Measurements from ENCODE around the gene QDPR. TPM values are rescaled to one million over a fixed set of nuclear protein-coding genes. Genes with fewer than 3 reads are reported as not detected.

Gene QDPR
- total and polyA plus RNA-seq, 4 experiments from 2014 or later = 21.8 to 46.0 (median 29.9) TPM

GRCh38 chr4:17504081-17504480, 7.8 kb downstream of the QDPR start:
- no peak for DNase-seq
- peaks cover 0 to 11% (median 6%) of the 10 kb centered on the region in 4 donors for H3K4me1 Mint-ChIP-seq
- no peak overlapping the region for H3K27ac ChIP-seq (ENCODE audit: low read depth, low read length)
- H3K27me3 ChIP-seq (ENCODE audit: insufficient read depth, low read length) = no peaks in the 10 kb centered on the region
- no peaks in the 10 kb centered on the region for H3K9me3 ChIP-seq (ENCODE audit: control insufficient read depth in 1 of 2, low read length in 2 of 2)
- H3K4me3 Mint-ChIP-seq = no peak overlapping the region
- H3K36me3 ChIP-seq (ENCODE audit: insufficient read depth, low read length) = peaks cover 38% of the 10 kb centered on the region
- CTCF ChIA-PET (ENCODE audit: partially characterized antibody) = interaction anchor here (0.6 to 1.1 kb wide), 2 partner anchors 28 to 1091 kb away, joined by 3 to 4 read pairs; no protein-coding TSS in a partner anchor
- POLR2A ChIA-PET (ENCODE audit: partially characterized antibody) = no interaction called here
- H3K9me3 Mint-ChIP-seq = no peaks in the 10 kb centered on the region
- H3K36me3 Mint-ChIP-seq = peaks cover 48 to 76% of the 10 kb centered on the region in 2 donors
- no peaks in the 10 kb centered on the region for H3K4me1 ChIP-seq (ENCODE audit: insufficient read depth, low read length)
- H3K4me3 ChIP-seq (ENCODE audit: low read length in 2 of 2) = no peak overlapping the region
- no peaks in the 10 kb centered on the region for H3K27me3 Mint-ChIP-seq
- intact Hi-C loops (cut with micrococcal nuclease) = no loop called here
- H3K27ac Mint-ChIP-seq = peak overlapping the region in 2 of 7 donors; percentile 38 to 39

- H3K27ac Mint-ChIP-seq = peak overlapping the region in 1 of 7 donors; percentile 60
- Histone ChIP-seq H3K4me3 (ENCODE audit: low read length in 2 of 2) (no peak overlapping the region), H3K36me3 (ENCODE audit: insufficient read depth, low read length) (peaks cover 38% of the 10 kb centered on the region), H3K9me3 (ENCODE audit: control insufficient read depth in 1 of 2, low read length in 2 of 2) (no peaks in the 10 kb centered on the region), H3K27ac (ENCODE audit: low read depth, low read length) (no peak overlapping the region), H3K27me3 (ENCODE audit: insufficient read depth, low read length) (no peaks in the 10 kb centered on the region), H3K4me1 (ENCODE audit: insufficient read depth, low read length) (no peaks in the 10 kb centered on the region)
- no peaks in the 10 kb centered on the region for H3K27me3 Mint-ChIP-seq
- no peak overlapping the region for H3K4me3 Mint-ChIP-seq
- H3K4me1 Mint-ChIP-seq = peaks cover 0 to 13% (median 6%) of the 10 kb centered on the region in 4 donors
- H3K36me3 Mint-ChIP-seq = peaks cover 59 to 81% of the 10 kb centered on the region in 2 donors
- intact Hi-C loops (cut with micrococcal nuclease) = no loop called here
- CTCF ChIA-PET (ENCODE audit: partially characterized antibody) = interaction anchor here (0.9 kb wide), 1 partner anchor 53 kb away, joined by 3 read pairs; no protein-coding TSS in a partner anchor
- no peak for DNase-seq
- H3K9me3 Mint-ChIP-seq = no peaks in the 10 kb centered on the region
- POLR2A ChIA-PET (ENCODE audit: partially characterized antibody) = no interaction called here
These were observed 9.1 kb downstream of the QDPR start for GRCh38 chr4:17502756-17503155.

GRCh38 chr4:17500574-17500973, 11.3 kb downstream of the QDPR start:
- H3K27ac Mint-ChIP-seq = peak overlapping the region in 2 of 7 donors; percentile 46 to 74

GRCh38 chr4:17497890-17498523, 13.9 kb downstream of the QDPR start:
- Histone ChIP-seq H3K27ac (ENCODE audit: low read depth, low read length) (no peak overlapping the region), H3K9me3 (ENCODE audit: control insufficient read depth in 1 of 2, low read length in 2 of 2) (no peaks in the 10 kb centered on the region), H3K4me1 (ENCODE audit: insufficient read depth, low read length) (no peaks in the 10 kb centered on the region), H3K27me3 (ENCODE audit: insufficient read depth, low read length) (no peaks in the 10 kb centered on the region), H3K36me3 (ENCODE audit: insufficient read depth, low read length) (peaks cover 31% of the 10 kb centered on the region), H3K4me3 (ENCODE audit: low read length in 2 of 2) (no peak overlapping the region)
- Mint-ChIP-seq H3K27ac (no peak overlapping the region), H3K4me1 (peaks cover 0 to 10% (median 4%) of the 10 kb centered on the region in 4 donors), H3K9me3 (no peaks in the 10 kb centered on the region), H3K4me3 (no peak overlapping the region), H3K27me3 (no peaks in the 10 kb centered on the region), H3K36me3 (peaks cover 38 to 75% of the 10 kb centered on the region in 2 donors)
- CTCF ChIA-PET (ENCODE audit: partially characterized antibody) = no interaction called here
- no peak for DNase-seq
- POLR2A ChIA-PET (ENCODE audit: partially characterized antibody) = no interaction called here
- intact Hi-C loops (cut with micrococcal nuclease) = no loop called here

More at GRCh38 chr4:17500574-17500973, 11.3 kb downstream of the QDPR start:
- Mint-ChIP-seq H3K9me3 (no peaks in the 10 kb centered on the region), H3K36me3 (peaks cover 53 to 79% of the 10 kb centered on the region in 2 donors), H3K27me3 (no peaks in the 10 kb centered on the region), H3K4me3 (no peak overlapping the region), H3K4me1 (peaks cover 0 to 11% (median 5%) of the 10 kb centered on the region in 4 donors)
- H3K4me1 ChIP-seq (ENCODE audit: insufficient read depth, low read length) = no peaks in the 10 kb centered on the region
- ChIA-PET CTCF (ENCODE audit: partially characterized antibody) (no interaction called here), POLR2A (ENCODE audit: partially characterized antibody) (no interaction called here)
- no peaks in the 10 kb centered on the region for H3K27me3 ChIP-seq (ENCODE audit: insufficient read depth, low read length)
- DNase-seq = no peak
- no peak overlapping the region for H3K27ac ChIP-seq (ENCODE audit: low read depth, low read length)
- intact Hi-C loops (cut with micrococcal nuclease) = no loop called here
- H3K36me3 ChIP-seq (ENCODE audit: insufficient read depth, low read length) = peaks cover 38% of the 10 kb centered on the region
- H3K4me3 ChIP-seq (ENCODE audit: low read length in 2 of 2) = no peak overlapping the region
- H3K9me3 ChIP-seq (ENCODE audit: control insufficient read depth in 1 of 2, low read length in 2 of 2) = no peaks in the 10 kb centered on the region

- Mint-ChIP-seq H3K4me3 (no peak overlapping the region), H3K36me3 (peaks cover 40 to 68% of the 10 kb centered on the region in 2 donors), H3K27me3 (no peaks in the 10 kb centered on the region), H3K4me1 (peaks cover 0 to 10% (median 4%) of the 10 kb centered on the region in 4 donors), H3K27ac (peak overlapping the region in 2 of 7 donors; percentile 4 to 46), H3K9me3 (no peaks in the 10 kb centered on the region)
- Histone ChIP-seq H3K4me1 (ENCODE audit: insufficient read depth, low read length) (no peaks in the 10 kb centered on the region), H3K36me3 (ENCODE audit: insufficient read depth, low read length) (peaks cover 19% of the 10 kb centered on the region), H3K27me3 (ENCODE audit: insufficient read depth, low read length) (no peaks in the 10 kb centered on the region), H3K9me3 (ENCODE audit: control insufficient read depth in 1 of 2, low read length in 2 of 2) (no peaks in the 10 kb centered on the region), H3K4me3 (ENCODE audit: low read length in 2 of 2) (no peak overlapping the region), H3K27ac (ENCODE audit: low read depth, low read length) (no peak overlapping the region)
- no peak for DNase-seq
- CTCF ChIA-PET (ENCODE audit: partially characterized antibody) = interaction anchor here (1.4 kb wide), 1 partner anchor 22 kb away, joined by 4 read pairs; no protein-coding TSS in a partner anchor
- intact Hi-C loops (cut with micrococcal nuclease) = no loop called here
- POLR2A ChIA-PET (ENCODE audit: partially characterized antibody) = no interaction called here
These were observed 17.4 kb downstream of the QDPR start for GRCh38 chr4:17494258-17495190.

GRCh38 chr4:17493619-17494018, 18.3 kb downstream of the QDPR start:
- intact Hi-C loops (cut with micrococcal nuclease) = no loop called here
- Mint-ChIP-seq H3K4me1 (peaks cover 0 to 8% (median 3%) of the 10 kb centered on the region in 4 donors), H3K27me3 (no peaks in the 10 kb centered on the region), H3K27ac (no peak overlapping the region), H3K9me3 (no peaks in the 10 kb centered on the region), H3K36me3 (peaks cover 40 to 68% of the 10 kb centered on the region in 2 donors), H3K4me3 (no peak overlapping the region)
- ChIA-PET CTCF (ENCODE audit: partially characterized antibody) (interaction anchor here (1.4 kb wide), 1 partner anchor 21 kb away, joined by 4 read pairs; no protein-coding TSS in a partner anchor), POLR2A (ENCODE audit: partially characterized antibody) (no interaction called here)
- Histone ChIP-seq H3K4me1 (ENCODE audit: insufficient read depth, low read length) (no peaks in the 10 kb centered on the region), H3K4me3 (ENCODE audit: low read length in 2 of 2) (no peak overlapping the region), H3K27me3 (ENCODE audit: insufficient read depth, low read length) (no peaks in the 10 kb centered on the region), H3K27ac (ENCODE audit: low read depth, low read length) (no peak overlapping the region), H3K9me3 (ENCODE audit: control insufficient read depth in 1 of 2, low read length in 2 of 2) (no peaks in the 10 kb centered on the region), H3K36me3 (ENCODE audit: insufficient read depth, low read length) (peaks cover 28% of the 10 kb centered on the region)
- peak in 1 of 5 donors; percentile 11 for DNase-seq

- CTCF ChIA-PET (ENCODE audit: partially characterized antibody) = interaction anchor here (1.4 kb wide), 1 partner anchor 20 kb away, joined by 4 read pairs; no protein-coding TSS in a partner anchor
- H3K27ac ChIP-seq (ENCODE audit: low read depth, low read length) = no peak overlapping the region
These were observed 19.0 kb downstream of the QDPR start for GRCh38 chr4:17492876-17493275.

More at GRCh38 chr4:17492876-17493275, 19.0 kb downstream of the QDPR start:
- Mint-ChIP-seq H3K27me3 (no peaks in the 10 kb centered on the region), H3K4me1 (peaks cover 0 to 5% (median 3%) of the 10 kb centered on the region in 4 donors), H3K36me3 (peaks cover 38 to 66% of the 10 kb centered on the region in 2 donors), H3K9me3 (no peaks in the 10 kb centered on the region), H3K27ac (no peak overlapping the region), H3K4me3 (no peak overlapping the region)
- intact Hi-C loops (cut with micrococcal nuclease) = no loop called here
- H3K36me3 ChIP-seq (ENCODE audit: insufficient read depth, low read length) = peaks cover 30% of the 10 kb centered on the region
- H3K4me3 ChIP-seq (ENCODE audit: low read length in 2 of 2) = no peak overlapping the region
- no peaks in the 10 kb centered on the region for H3K4me1 ChIP-seq (ENCODE audit: insufficient read depth, low read length)
- no peak for DNase-seq
- POLR2A ChIA-PET (ENCODE audit: partially characterized antibody) = no interaction called here
- no peaks in the 10 kb centered on the region for H3K27me3 ChIP-seq (ENCODE audit: insufficient read depth, low read length)
- no peaks in the 10 kb centered on the region for H3K9me3 ChIP-seq (ENCODE audit: control insufficient read depth in 1 of 2, low read length in 2 of 2)
